Adrenal gland (tissue), 12 donors: Measurements from ENCODE around the gene KLF12. TPM values are rescaled to one million over a fixed set of nuclear protein-coding genes. Genes with fewer than 3 reads are reported as not detected.

Source experiments
- DNase-seq, 7 donors: peaks; one replicate each; pipeline ENCODE4 v3.0.0-alpha.2; 2019 to 2020
- H3K27ac ChIP-seq, 5 donors: fragments of 200-600 bp; sonication (generic) in 4 of 5; 1 replicate in 3 of 5; 2 replicates in 2 of 5; pipeline versions ENCODE4 v1.5.1 to v1.8.0; 2016 to 2020; ENCODE audit warnings: mild to moderate bottlenecking in 1 of 5
- H3K27me3 ChIP-seq: fragments of 200-600 bp; 2 replicates; pipeline ENCODE4 v1.8.0; 2021
- H3K36me3 ChIP-seq, 2 donors: fragments of 200-600 bp; replicated peaks in 1 of 2; 1 replicate in 1 of 2; 2 replicates in 1 of 2; pipeline versions ENCODE4 v1.5.1 to v1.8.0; 2018 to 2022
- H3K4me1 ChIP-seq, 2 donors: fragments of 200-600 bp; replicated peaks in 1 of 2; 1 replicate in 1 of 2; 2 replicates in 1 of 2; pipeline versions ENCODE4 v1.5.1 to v1.8.0; 2018 to 2021
- H3K4me3 ChIP-seq, 4 donors: fragments of 200-600 bp; sonication (generic) in 3 of 4; one replicate each; pipeline ENCODE4 v1.5.1; 2016 to 2018
- H3K9me3 ChIP-seq, 3 donors: fragments of 200-600 bp; sonication (generic) in 1 of 3; replicated peaks in 1 of 3; 1 replicate in 2 of 3; 2 replicates in 1 of 3; pipeline versions ENCODE4 v1.5.1 to v1.8.0; 2016 to 2021
- POLR2A ChIP-seq, 2 donors: fragments of 450-650 bp; IDR thresholded peaks; one replicate each; pipeline ENCODE4 v1.6.1; 2017; ENCODE audit warnings: antibody characterized with exemption in 2 of 2, mild to moderate bottlenecking in 2 of 2, moderate library complexity in 1 of 2
- WGBS, 4 donors: extraction: QIAGEN DNeasy Blood & Tissue Kit in 2 of 4; methylation state at CpG; one replicate each; pipeline versions ENCODE4 v1.1.5 to v1.1.7; 2013 to 2017; 5-methylcytosine and 5-hydroxymethylcytosine counted together
- intact Hi-C, 2 donors: fragments of 100-400 bp; cut with DNase I; formaldehyde crosslinking; loops; one replicate each; pipeline versions ENCODE4 v1.14.1 to v1.15.0; 2022 to 2023
- polyA plus RNA-seq, 3 donors: library from polyadenylated mRNA; stranded (reverse); fragments of 200-250 nt in 2 of 3; fragments of 350-450 nt in 1 of 3; fragmentation: Illumina TruSeq in 1 of 3; extraction: RNeasy Lipid Tissue Mini Kit (QIAGEN cat#74804) in 1 of 3; gene quantifications; one replicate each; pipeline ENCODE4 v1.2.3, GENCODE V29; 2013 to 2014
- total RNA-seq, 9 donors: library from RNA; depleted of rRNA in 4 of 9; stranded (reverse); fragments of >200 nt in 4 of 9; fragments of 120-200 nt in 1 of 9; fragmentation: NEBNext Ultra II Directional in 1 of 9; extraction: Animal tissue kit (Norgen Biotek cat#: 25700) in 1 of 9; gene quantifications; one replicate each; pipeline versions ENCODE4 v1.1.0 to v1.2.4, GENCODE V29; 2013 to 2023
- TF ChIP-seq, protein P1 (sequence below), 6 experiments: fragments of 450-650 bp in 4 of 6; fragments of 200-600 bp in 2 of 6; sonication (generic) in 1 of 6; IDR thresholded peaks; 1 replicate in 5 of 6; 2 replicates in 1 of 6; pipeline versions ENCODE4 v1.5.1 to v1.8.0; 2016 to 2021; ENCODE audit warnings: antibody characterized with exemption in 6 of 6, mild to moderate bottlenecking in 2 of 6, moderate library complexity in 1 of 6
- donor health status: healthy with polysubstance abuse.
- donor health status: Bipolar disorder and iron deficiency.
- donor health status: DM: yes; HTN: yes; CAD: no.
- donor health status: DM: no; HTN: no; CAD: no.
- donor health status: DM: no; HTN: no; CAD: no.
- donor health status: DM: yes; HTN: yes; CAD: no.

Gene KLF12
- total and polyA plus RNA-seq, 12 donors, result 0.77 to 16.0 (median 4.4) TPM

DNA sequence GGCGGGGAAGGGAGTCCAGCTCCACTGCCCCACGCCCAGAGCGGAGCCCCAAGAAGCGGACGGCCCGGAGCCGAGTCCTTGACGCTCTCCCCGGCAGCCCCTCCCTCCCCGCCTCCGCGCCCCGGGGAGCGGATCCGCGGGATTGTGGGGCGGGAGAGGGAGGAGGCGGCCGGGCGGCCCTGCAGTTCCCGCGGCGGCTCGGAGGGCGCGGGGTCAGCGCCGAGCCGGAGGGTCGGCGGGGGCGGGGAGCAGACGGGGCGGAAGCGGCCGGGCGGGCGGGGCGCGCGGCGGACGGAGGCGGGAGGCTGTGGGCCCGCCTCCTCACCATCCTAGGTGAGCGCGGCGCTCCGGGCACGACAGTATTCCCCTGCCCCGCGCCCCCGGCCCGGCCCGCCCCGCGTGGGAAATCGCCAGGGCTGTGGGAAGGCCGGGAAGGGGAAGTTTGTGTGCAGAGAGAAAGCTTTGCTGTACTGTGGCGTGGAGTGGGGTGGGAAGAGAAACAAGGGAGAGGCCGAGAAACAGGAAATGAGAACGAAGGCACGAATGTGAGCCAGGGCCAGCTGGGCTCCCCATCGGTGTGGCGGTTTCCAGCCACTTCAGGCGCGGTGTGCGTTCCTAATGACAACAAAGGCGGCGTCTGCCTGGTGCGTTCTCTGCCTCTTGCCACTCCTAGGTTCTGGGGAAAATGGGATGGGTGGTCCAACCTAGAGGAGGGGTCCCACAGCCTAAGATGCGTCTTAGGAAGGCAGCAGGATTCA lies 1.3 kb upstream of the KLF12 start:
- no peak for TF ChIP-seq POLR2A (IDR thresholded peaks at IDR 0.05)
- TF ChIP-seq, protein P1, sequence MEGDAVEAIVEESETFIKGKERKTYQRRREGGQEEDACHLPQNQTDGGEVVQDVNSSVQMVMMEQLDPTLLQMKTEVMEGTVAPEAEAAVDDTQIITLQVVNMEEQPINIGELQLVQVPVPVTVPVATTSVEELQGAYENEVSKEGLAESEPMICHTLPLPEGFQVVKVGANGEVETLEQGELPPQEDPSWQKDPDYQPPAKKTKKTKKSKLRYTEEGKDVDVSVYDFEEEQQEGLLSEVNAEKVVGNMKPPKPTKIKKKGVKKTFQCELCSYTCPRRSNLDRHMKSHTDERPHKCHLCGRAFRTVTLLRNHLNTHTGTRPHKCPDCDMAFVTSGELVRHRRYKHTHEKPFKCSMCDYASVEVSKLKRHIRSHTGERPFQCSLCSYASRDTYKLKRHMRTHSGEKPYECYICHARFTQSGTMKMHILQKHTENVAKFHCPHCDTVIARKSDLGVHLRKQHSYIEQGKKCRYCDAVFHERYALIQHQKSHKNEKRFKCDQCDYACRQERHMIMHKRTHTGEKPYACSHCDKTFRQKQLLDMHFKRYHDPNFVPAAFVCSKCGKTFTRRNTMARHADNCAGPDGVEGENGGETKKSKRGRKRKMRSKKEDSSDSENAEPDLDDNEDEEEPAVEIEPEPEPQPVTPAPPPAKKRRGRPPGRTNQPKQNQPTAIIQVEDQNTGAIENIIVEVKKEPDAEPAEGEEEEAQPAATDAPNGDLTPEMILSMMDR (IDR thresholded peaks at IDR 0.05), result no peak
- H3K36me3 ChIP-seq, result no peaks in the 10 kb centered on the region
- peak overlapping the region in 3 of 4 donors; percentile 48 to 97 (median 65) for H3K4me3 ChIP-seq
- intact Hi-C loops, result no loop called here
- H3K9me3 ChIP-seq, result no peaks in the 10 kb centered on the region
- no peaks in the 10 kb centered on the region for H3K27me3 ChIP-seq
- H3K27ac ChIP-seq, result peak overlapping the region in 4 of 5 donors; percentile 57 to 90 (median 74)
- H3K4me1 ChIP-seq, result peaks cover 0 to 16% of the 10 kb centered on the region in 2 donors
- DNase-seq, result peak; percentile 36 to 66 (median 45)
- 0 to 2% (median 1%) methylated on average over 21 to 71 of the region's 72 CpGs for WGBS, 4 donors

DNA sequence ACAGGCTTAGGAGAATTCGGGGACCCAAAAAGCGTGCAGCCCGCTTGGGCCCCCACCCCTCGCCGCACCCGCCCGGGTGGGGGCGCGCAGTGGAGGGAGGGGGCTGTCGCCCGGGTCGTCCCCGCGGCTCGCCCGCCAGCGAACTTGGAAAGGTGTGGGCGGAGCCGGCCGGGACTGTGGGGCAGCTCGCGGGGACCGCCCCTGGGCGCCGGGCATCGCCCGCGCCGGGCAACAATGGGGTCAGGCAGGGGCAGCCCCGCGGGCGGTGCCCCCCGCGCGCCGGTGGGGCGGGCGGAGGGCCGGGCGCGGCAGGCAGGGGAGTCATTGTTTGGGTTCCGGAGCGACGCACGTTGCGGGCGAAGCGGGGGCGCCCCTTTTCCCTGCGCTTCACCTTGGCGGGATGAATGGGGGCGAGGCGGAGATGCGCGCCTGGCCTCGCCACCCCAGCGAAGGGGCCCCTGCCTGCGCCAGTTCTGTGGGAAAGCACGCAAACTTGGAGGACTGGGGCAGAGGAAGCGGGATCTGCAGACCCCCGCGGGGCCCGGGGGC lies 647 bp upstream of the KLF12 start:
- Histone ChIP-seq H3K9me3 (no peaks in the 10 kb centered on the region), H3K27ac (peak overlapping the region in 4 of 5 donors; percentile 42 to 90 (median 74)), H3K4me3 (peak overlapping the region in 3 of 4 donors; percentile 48 to 97 (median 65)), H3K27me3 (no peaks in the 10 kb centered on the region), H3K36me3 (no peaks in the 10 kb centered on the region), H3K4me1 (peaks cover 0 to 16% of the 10 kb centered on the region in 2 donors)
- 0 to 1% (median 1%) methylated on average over 7 to 63 of the region's 63 CpGs for WGBS, 4 donors
- intact Hi-C loops, result no loop called here
- TF ChIP-seq, protein P1 (IDR thresholded peaks at IDR 0.05), result no peak
- TF ChIP-seq POLR2A (IDR thresholded peaks at IDR 0.05), result no peak
- DNase-seq, result peak in 5 of 7 donors; percentile 19 to 52 (median 31)

DNA sequence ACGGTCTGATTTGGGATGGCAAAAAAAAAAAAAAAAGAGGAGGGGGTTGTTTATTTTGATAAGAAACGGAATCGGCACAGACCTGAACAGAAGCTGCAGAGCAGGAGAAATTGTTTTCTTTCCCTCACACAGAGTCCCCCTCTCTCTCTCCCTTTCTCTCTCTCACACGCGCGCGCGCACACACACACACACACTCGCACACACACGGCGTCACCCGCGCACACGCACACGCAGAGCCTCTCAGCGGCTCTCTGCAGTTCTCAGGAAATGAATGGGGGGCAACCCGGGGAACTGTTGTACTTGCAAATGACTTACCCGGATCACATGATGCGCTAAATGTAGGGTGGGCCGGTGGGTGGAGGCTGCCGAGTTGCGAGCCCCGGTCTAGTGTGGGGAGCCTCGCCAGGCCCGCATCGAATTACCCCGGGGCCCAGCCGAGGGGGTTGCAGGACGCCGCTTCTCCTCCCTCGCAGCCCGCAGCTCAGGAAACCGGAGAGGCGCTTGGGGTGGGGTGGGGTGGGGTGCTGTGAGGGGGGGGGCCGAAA lies 475 bp downstream of the KLF12 start:
- Histone ChIP-seq H3K36me3 (no peaks in the 10 kb centered on the region), H3K27me3 (no peaks in the 10 kb centered on the region), H3K27ac (peak overlapping the region in 4 of 5 donors; percentile 42 to 90 (median 74)), H3K9me3 (no peaks in the 10 kb centered on the region), H3K4me1 (peaks cover 0 to 16% of the 10 kb centered on the region in 2 donors), H3K4me3 (peak overlapping the region in 2 of 4 donors; percentile 65 to 97)
- intact Hi-C loops, result no loop called here
- TF ChIP-seq, protein P1 (IDR thresholded peaks at IDR 0.05), result no peak
- TF ChIP-seq POLR2A (IDR thresholded peaks at IDR 0.05), result peak; percentile 6 to 47
- WGBS, 4 donors, result 0 to 1% (median 0%) methylated on average over 18 to 35 of the region's 35 CpGs
- DNase-seq, result peak; percentile 73 to 85 (median 78)
